ENCODE results near the gene VENTX. TPM values are rescaled to one million over a fixed set of nuclear protein-coding genes. Genes with fewer than 3 reads are reported as not detected.

Gene VENTX
- total and polyA plus RNA-seq, 2 donors (not counting 3 experiments of a cell fraction or from before 2014, with no cell fraction given): not detected

DNA sequence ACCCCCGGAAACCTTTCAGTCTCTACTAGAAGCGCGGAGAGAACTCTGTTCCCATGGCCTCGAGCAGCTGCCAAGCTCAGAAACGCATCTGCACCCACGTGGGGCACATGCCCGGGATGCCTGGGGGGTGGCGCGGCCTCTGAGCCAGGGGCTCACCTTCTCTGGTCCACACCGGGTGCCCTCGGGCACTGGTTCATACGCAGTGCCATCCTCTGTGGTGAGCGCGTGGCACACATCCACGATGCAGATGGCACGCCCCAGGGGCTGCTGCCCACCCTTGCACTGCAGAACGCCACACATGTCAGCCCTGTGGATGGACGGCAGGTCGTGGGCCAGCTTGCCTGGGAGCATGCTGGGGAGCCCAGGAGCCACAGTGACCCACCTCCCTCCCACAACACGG is 32.5 kb downstream of the VENTX start:
- no peaks in the 10 kb centered on the region for H3K36me3 ChIP-seq (ENCODE audit: control insufficient read depth in 2 of 2, extremely low read depth in 1 of 2, insufficient read depth in 2 of 2, low read length in 2 of 2)
- no peak overlapping the region for H2AFZ ChIP-seq (ENCODE audit: low read depth, low read length)
- BruUV-seq (replicated peaks): no TSS peak
- no peaks in the 10 kb centered on the region for H3K9me1 ChIP-seq (replicated peaks; ENCODE audit: control insufficient read depth, extremely low read depth, insufficient read depth, low read length)
- no peaks in the 10 kb centered on the region for H3K27me3 ChIP-seq (ENCODE audit: control insufficient read depth in 2 of 2, insufficient read depth in 2 of 2, low read length in 2 of 2)
- DNase-seq (ENCODE audit: low read depth, low spot score): no peak
- H4K20me1 ChIP-seq (replicated peaks; ENCODE audit: control insufficient read depth, extremely low read depth, insufficient read depth, low read length): no peaks in the 10 kb centered on the region
- intact Hi-C loops (cut with micrococcal nuclease) (no loop called here), dilution Hi-C loops (cut with MboI; ENCODE audit: extremely low pct_ligation_motif_present, low sequenced_read_pairs) (no loop called here)
- no peaks in the 10 kb centered on the region for H3K4me1 ChIP-seq (ENCODE audit: control insufficient read depth, extremely low read depth, insufficient read depth, low read length)
- TF ChIP-seq MAX (IDR thresholded peaks at IDR 0.05; ENCODE audit: insufficient read depth, insufficient read length) (no peak), EZH2 (IDR thresholded peaks at IDR 0.05; ENCODE audit: borderline replicate concordance, low read depth, low read length, severe bottlenecking) (no peak), MYC (IDR thresholded peaks at IDR 0.05; ENCODE audit: low read depth, low read length) (no peak), POLR2AphosphoS5 (IDR thresholded peaks at IDR 0.05; ENCODE audit: insufficient read depth, low read depth, low read length) (no peak), FOS (IDR thresholded peaks at IDR 0.05; ENCODE audit: borderline replicate concordance, insufficient read depth, low read length) (no peak), JUN (IDR thresholded peaks at IDR 0.05; ENCODE audit: borderline replicate concordance, insufficient read depth, insufficient read length, low read depth) (no peak), CTCF (IDR thresholded peaks at IDR 0.05; ENCODE audit: extremely low read depth in 1 of 2, insufficient read depth in 1 of 2, low read depth in 1 of 2, low read length in 2 of 2) (no peak), POLR2A (IDR thresholded peaks at IDR 0.05; ENCODE audit: low read depth, low read length) (no peak), GATA2 (IDR thresholded peaks at IDR 0.05; ENCODE audit: insufficient read depth, insufficient read length, low read depth, low read length) (no peak)
- H3K4me2 ChIP-seq (ENCODE audit: insufficient read depth, low read length): no peak overlapping the region
- FAIRE-seq: no peak
- POLR2A ChIA-PET: no interaction called here
- H3K79me2 ChIP-seq (ENCODE audit: control insufficient read depth, insufficient read depth, low read length): no peaks in the 10 kb centered on the region
- no peak overlapping the region for H3K9ac ChIP-seq (replicated peaks; ENCODE audit: extremely low read depth, insufficient read depth, low read length)
- CTCF ChIA-PET: interaction anchor here (0.9 kb wide), 1 partner anchor 13 kb away, joined by 3 read pairs; no protein-coding TSS in a partner anchor
- no peak overlapping the region for H3K27ac ChIP-seq (ENCODE audit: insufficient read depth, low read depth, low read length)
- no peaks in the 10 kb centered on the region for H3K9me3 ChIP-seq (replicated peaks; ENCODE audit: control insufficient read depth, insufficient read depth, low read length)
- no peak overlapping the region for H3K4me3 ChIP-seq (replicated peaks in 1 of 3; ENCODE audit: insufficient read depth in 1 of 3, low read depth in 1 of 3, low read length in 3 of 3)

All from endothelial cell of umbilical vein (primary cell).